HuH-7.5 (cell line): ENCODE results near the gene BAHD1.

ENCODE experiments used
- DNase-seq: peaks from one replicate; pipeline ENCODE4 v3.0.0; 2011; ENCODE audit warnings: low spot score

BAHD1 gene

GRCh38 chr15:40498891-40499290 is 58.1 kb downstream of the BAHD1 start:
- DNase-seq, result no peak

- no peak for DNase-seq
Observed at GRCh38 chr15:40499931-40500330, 59.2 kb downstream of the BAHD1 start.

GRCh38 chr15:40500568-40501330 is 60.0 kb downstream of the BAHD1 start:
- no peak for DNase-seq

GRCh38 chr15:40501487-40501886 is 60.7 kb downstream of the BAHD1 start:
- no peak for DNase-seq

- DNase-seq, result peak; percentile 79
Observed at GRCh38 chr15:40506964-40507571, 66.3 kb downstream of the BAHD1 start.

GRCh38 chr15:40508216-40508615 is 67.5 kb downstream of the BAHD1 start:
- DNase-seq, result no peak

- no peak for DNase-seq
Observed at GRCh38 chr15:40510201-40510600, 69.4 kb downstream of the BAHD1 start.

GRCh38 chr15:40511093-40511471 is 70.3 kb downstream of the BAHD1 start:
- DNase-seq, result no peak

GRCh38 chr15:40511472-40512133 is 70.8 kb downstream of the BAHD1 start:
- DNase-seq, result peak; percentile 73

- no peak for DNase-seq
Observed at GRCh38 chr15:40512440-40512839, 71.7 kb downstream of the BAHD1 start.

GRCh38 chr15:40513609-40514008 is 72.9 kb downstream of the BAHD1 start:
- no peak for DNase-seq

- DNase-seq, result no peak
Observed at GRCh38 chr15:40516322-40516721, 75.6 kb downstream of the BAHD1 start.
